Panc1 (cell line): ENCODE results near the gene MDC1. TPM values are rescaled to one million over a fixed set of nuclear protein-coding genes. Genes with fewer than 3 reads are reported as not detected.

Experiments used
- ATAC-seq: fragments of 200-7000 bp; cut with Tn5 transposase; 2 replicates; pipeline ENCODE4 v1.9.1; 2020; ENCODE audit warnings: mild to moderate bottlenecking, moderate library complexity
- BruUV-seq: library from RNA; stranded (reverse); fragments of 400-500 nt; replicated peaks from 2 replicates; lab custom pipeline; 2021; lab: Mats Ljungman, UMichigan
- CTCF ChIA-PET: fragments of 300-600 bp; sonication (Branson Sonifier 250); formaldehyde crosslinking; loops from one replicate; lab custom pipeline; 2022; ENCODE audit warnings: antibody characterized with exemption; lab: Charles Lee
- POLR2A ChIA-PET: fragments of 300-600 bp; sonication (Branson Sonifier 250); formaldehyde crosslinking; loops from one replicate; lab custom pipeline; 2022; ENCODE audit warnings: antibody characterized with exemption; lab: Charles Lee
- DNase-seq: peaks from one replicate; pipeline ENCODE4 v3.0.0-alpha.2; 2010; ENCODE audit warnings: low read depth, low spot score
- H3K27ac ChIP-seq: 2 replicates; pipeline ENCODE4 v1.5.1; 2011; ENCODE audit warnings: mild to moderate bottlenecking, low read length, inconsistent platforms
- H3K27me3 ChIP-seq: fragments of 200-500 bp; sonication (Bioruptor generic); 2 replicates; pipeline ENCODE4 v1.6.0; 2014; ENCODE audit warnings: low read length, inconsistent platforms; ENCODE audit not compliant: control insufficient read depth, insufficient read depth
- H3K36me3 ChIP-seq: fragments of 200-500 bp; sonication (Bioruptor generic); 2 replicates; pipeline ENCODE4 v1.5.1; 2014; ENCODE audit warnings: inconsistent platforms, mild to moderate bottlenecking, low read length, moderate library complexity; ENCODE audit not compliant: control insufficient read depth, insufficient read depth
- H3K4me1 ChIP-seq: 2 replicates; pipeline ENCODE4 v1.5.1; 2011; ENCODE audit warnings: inconsistent platforms, mild to moderate bottlenecking, low read length, moderate library complexity; ENCODE audit not compliant: control insufficient read depth, insufficient read depth
- H3K4me3 ChIP-seq, 2 experiments: 2 replicates each; pipeline ENCODE4 v1.5.1; 2011 to 2012; ENCODE audit warnings: low read depth in 2 of 2, low read length in 2 of 2, mild to moderate bottlenecking in 2 of 2, inconsistent platforms in 1 of 2, moderate library complexity in 1 of 2
- H3K9me3 ChIP-seq: fragments of 200-500 bp; sonication (Bioruptor generic); 2 replicates; pipeline ENCODE4 v1.5.1; 2014; ENCODE audit warnings: low read depth, mild to moderate bottlenecking, inconsistent platforms, low read length, moderate library complexity; ENCODE audit not compliant: control insufficient read depth, insufficient read depth
- CTCF ChIP-seq: fragments of 450-650 bp; IDR thresholded peaks from 2 replicates; pipeline ENCODE4 v1.5.1; 2017; ENCODE audit warnings: mild to moderate bottlenecking
- POLR2AphosphoS5 ChIP-seq: IDR thresholded peaks from 2 replicates; pipeline ENCODE4 v1.6.1; 2012; ENCODE audit warnings: mild to moderate bottlenecking, low read depth, low read length, moderate library complexity
- REST ChIP-seq, 2 experiments: IDR thresholded peaks; 2 replicates each; pipeline ENCODE4 v1.6.1; 2011 to 2012; ENCODE audit warnings: low read depth in 2 of 2, control low read depth in 1 of 2, low read length in 1 of 2, mild to moderate bottlenecking in 1 of 2, moderate library complexity in 1 of 2; ENCODE audit not compliant: insufficient read depth in 1 of 2
- SIN3A ChIP-seq: IDR thresholded peaks from 2 replicates; pipeline ENCODE4 v1.6.1; 2012; ENCODE audit warnings: low read depth, mild to moderate bottlenecking, low read length, moderate library complexity, borderline replicate concordance; ENCODE audit not compliant: insufficient read depth
- TCF7L2 ChIP-seq: IDR thresholded peaks from 2 replicates; pipeline ENCODE4 v1.6.1; 2011; ENCODE audit warnings: mild to moderate bottlenecking, low read depth, low read length, inconsistent platforms
- in situ Hi-C: cut with HindIII; loops from 2 replicates; pipeline ENCODE4 v1.10.0; 2016; ENCODE audit warnings: low sequenced_read_pairs, low pct_unique_long_range_greater_than_20kb
- intact Hi-C: fragments of 100-400 bp; cut with micrococcal nuclease; formaldehyde crosslinking; loops from one replicate; pipeline ENCODE4 v1.10.0; 2022; ENCODE audit not compliant: unreplicated experiment
- total RNA-seq: library from RNA; stranded (reverse); gene quantifications from one replicate; pipeline ENCODE4 v1.2.1, GENCODE V29; 2021; ENCODE audit not compliant: unreplicated experiment

Gene MDC1
- total RNA-seq, 1 experiment from 2014 or later = 68.6 TPM

- in situ Hi-C loops = no loop called here
- BruUV-seq = no TSS peak
- intact Hi-C loops = loop anchor here (5.0 kb wide), 1 partner anchor 403 kb away; no protein-coding TSS in a partner anchor
- TF ChIP-seq SIN3A = no peak
- TF ChIP-seq CTCF = no peak
- no peak for TF ChIP-seq TCF7L2
- TF ChIP-seq POLR2AphosphoS5 = no peak
- no peak for TF ChIP-seq REST (IDR thresholded peaks at IDR 0.05; ENCODE audit: insufficient read depth in 1 of 2, low read depth in 2 of 2, low read length in 1 of 2)
- ATAC-seq (no peak), DNase-seq (no peak)
- no peaks in the 10 kb centered on the region for H3K27me3 ChIP-seq
- POLR2A ChIA-PET = no interaction called here
- H3K36me3 ChIP-seq = no peaks in the 10 kb centered on the region
- H3K9me3 ChIP-seq = no peaks in the 10 kb centered on the region
- H3K27ac ChIP-seq = peak overlapping the region; percentile 96
- H3K4me1 ChIP-seq = peaks cover 38% of the 10 kb centered on the region
- CTCF ChIA-PET = interaction anchor here (0.7 kb wide), 1 partner anchor 43 kb away, joined by 5 read pairs; no protein-coding TSS in a partner anchor
- peak overlapping the region; percentile 85 to 96 for H3K4me3 ChIP-seq
These were observed 32.5 kb downstream of the MDC1 start for GRCh38 chr6:30684386-30685156.

DNA sequence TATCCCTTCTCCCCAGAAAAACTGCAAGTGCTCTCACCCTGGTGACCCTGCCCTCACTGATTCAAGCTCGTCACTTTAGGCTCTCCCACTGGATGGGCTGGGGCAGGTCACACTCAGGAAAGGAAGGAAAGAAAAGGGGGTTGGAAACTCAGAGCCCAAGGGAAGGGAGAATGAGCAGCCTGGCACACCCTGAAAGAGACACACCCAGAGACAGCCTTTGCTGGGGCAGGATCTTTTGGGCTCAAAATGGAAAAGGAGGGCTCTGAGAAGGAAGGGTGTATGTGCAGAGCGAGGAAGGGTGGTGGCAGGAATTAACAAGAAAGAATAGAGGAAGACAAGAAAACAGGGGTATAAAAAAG, 33.1 kb downstream of the MDC1 start:
- peak overlapping the region; percentile 85 to 96 for H3K4me3 ChIP-seq
- H3K9me3 ChIP-seq = no peaks in the 10 kb centered on the region
- peak overlapping the region; percentile 96 for H3K27ac ChIP-seq
- ATAC-seq (no peak), DNase-seq (no peak)
- BruUV-seq = no TSS peak
- ChIA-PET POLR2A (no interaction called here), CTCF (interaction anchor here (0.7 kb wide), 1 partner anchor 43 kb away, joined by 5 read pairs; no protein-coding TSS in a partner anchor)
- H3K27me3 ChIP-seq = no peaks in the 10 kb centered on the region
- TF ChIP-seq REST (IDR thresholded peaks at IDR 0.05; ENCODE audit: insufficient read depth in 1 of 2, low read depth in 2 of 2, low read length in 1 of 2) (no peak), TCF7L2 (no peak), SIN3A (no peak), CTCF (no peak), POLR2AphosphoS5 (no peak)
- no peaks in the 10 kb centered on the region for H3K36me3 ChIP-seq
- H3K4me1 ChIP-seq = peaks cover 38% of the 10 kb centered on the region
- intact Hi-C loops (loop anchor here (5.0 kb wide), 1 partner anchor 403 kb away; no protein-coding TSS in a partner anchor), in situ Hi-C loops (no loop called here)
